WTC11 (cell line): Measurements from ENCODE around the gene ASIC1. TPM values are rescaled to one million over a fixed set of nuclear protein-coding genes. Genes with fewer than 3 reads are reported as not detected.

Experiments
- ATAC-seq: fragments of 200-7000 bp; cut with Tn5 transposase; 2 replicates; pipeline ENCODE4 v1.10.0; 2021; ENCODE audit warnings: mild to moderate bottlenecking, moderate library complexity
- CTCF ChIA-PET: fragments of 300-600 bp; sonication (Branson Sonifier 250); formaldehyde crosslinking; loops from one replicate; lab custom pipeline; 2021; ENCODE audit warnings: antibody characterized with exemption; lab: Charles Lee
- POLR2A ChIA-PET: fragments of 350-600 bp; sonication (Branson Sonifier 250); formaldehyde crosslinking; loops from one replicate; lab custom pipeline; 2021; ENCODE audit warnings: antibody characterized with exemption; lab: Charles Lee
- DNase-seq: peaks from one replicate; pipeline ENCODE4 v3.0.0; 2021; ENCODE audit warnings: low spot score
- H3K27ac Mint-ChIP-seq: 2 replicates; pipeline ENCODE4 v1.8.0; 2021; ENCODE audit warnings: mixed read lengths
- H3K27me3 Mint-ChIP-seq: 2 replicates; pipeline ENCODE4 v1.8.0; 2021; ENCODE audit warnings: low read depth, mild to moderate bottlenecking, moderate library complexity, mixed read lengths
- H3K36me3 Mint-ChIP-seq: 2 replicates; pipeline ENCODE4 v1.8.0; 2021; ENCODE audit warnings: mixed read lengths
- H3K4me1 Mint-ChIP-seq: 2 replicates; pipeline ENCODE4 v1.8.0; 2022; ENCODE audit warnings: mixed read lengths
- H3K4me3 Mint-ChIP-seq: 2 replicates; pipeline ENCODE4 v1.8.0; 2021; ENCODE audit warnings: mild to moderate bottlenecking, moderate library complexity, mixed read lengths
- H3K9me3 Mint-ChIP-seq: 2 replicates; pipeline ENCODE4 v1.8.0; 2021; ENCODE audit warnings: mixed read lengths
- ARID4B ChIP-seq: sonication (generic); formaldehyde crosslinking; IDR thresholded peaks from 2 replicates; pipeline ENCODE4 v1.8.0; 2023; ENCODE audit warnings: missing genetic modification reagents, mild to moderate bottlenecking, borderline replicate concordance
- ATF2 ChIP-seq: sonication (generic); formaldehyde crosslinking; IDR thresholded peaks from 2 replicates; pipeline ENCODE4 v1.8.1; 2022; ENCODE audit warnings: low read depth, missing genetic modification reagents, borderline replicate concordance
- ATF3 ChIP-seq: sonication (generic); formaldehyde crosslinking; conservative IDR thresholded peaks from 2 replicates; pipeline ENCODE4 v1.8.1; 2022; ENCODE audit warnings: mild to moderate bottlenecking, missing genetic modification reagents
- CBFB ChIP-seq: sonication (generic); formaldehyde crosslinking; IDR thresholded peaks from 2 replicates; pipeline ENCODE4 v1.8.1; 2022; ENCODE audit warnings: mild to moderate bottlenecking, low read depth, missing genetic modification reagents
- CREB1 ChIP-seq: sonication (generic); formaldehyde crosslinking; IDR thresholded peaks from 2 replicates; pipeline ENCODE4 v1.8.0; 2023; ENCODE audit warnings: mild to moderate bottlenecking, missing genetic modification reagents
- CTCF ChIP-seq: fragments of 200-600 bp; IDR thresholded peaks from 2 replicates; pipeline ENCODE4 v1.8.0; 2022; ENCODE audit warnings: antibody characterized with exemption
- E2F5 ChIP-seq: sonication (generic); formaldehyde crosslinking; IDR thresholded peaks from 2 replicates; pipeline ENCODE4 v1.8.1; 2022; ENCODE audit warnings: mild to moderate bottlenecking, moderate library complexity, missing genetic modification reagents
- ETV6 ChIP-seq: sonication (generic); formaldehyde crosslinking; IDR thresholded peaks from 2 replicates; pipeline ENCODE4 v1.8.1; 2022; ENCODE audit warnings: mild to moderate bottlenecking, missing genetic modification reagents
- FOXJ3 ChIP-seq: sonication (generic); formaldehyde crosslinking; IDR thresholded peaks from 2 replicates; pipeline ENCODE4 v1.9.0; 2021; ENCODE audit warnings: missing genetic modification reagents, mild to moderate bottlenecking, borderline replicate concordance
- GABPB1 ChIP-seq: sonication (generic); formaldehyde crosslinking; IDR thresholded peaks from 2 replicates; pipeline ENCODE4 v1.8.1; 2023; ENCODE audit warnings: mild to moderate bottlenecking, missing genetic modification reagents
- GRHL2 ChIP-seq: fragments of 250-450 bp; sonication (Bioruptor Pico); IDR thresholded peaks from 2 replicates; pipeline ENCODE4 v1.8.0; 2022; ENCODE audit warnings: mild to moderate bottlenecking, moderate library complexity; ENCODE audit not compliant: insufficient replicate concordance, severe bottlenecking
- KAT7 ChIP-seq: sonication (generic); formaldehyde crosslinking; IDR thresholded peaks from 2 replicates; pipeline ENCODE4 v1.8.1; 2023; ENCODE audit warnings: missing genetic modification reagents, mild to moderate bottlenecking, borderline replicate concordance
- MAX ChIP-seq: sonication (generic); formaldehyde crosslinking; IDR thresholded peaks from 2 replicates; pipeline ENCODE4 v1.8.0; 2022; ENCODE audit warnings: mild to moderate bottlenecking, missing genetic modification reagents
- MLX ChIP-seq: sonication (generic); formaldehyde crosslinking; IDR thresholded peaks from 2 replicates; pipeline ENCODE4 v1.8.1; 2023; ENCODE audit warnings: mild to moderate bottlenecking, missing genetic modification reagents, moderate library complexity
- PREB ChIP-seq: sonication (generic); formaldehyde crosslinking; IDR thresholded peaks from 2 replicates; pipeline ENCODE4 v1.8.1; 2022; ENCODE audit warnings: mild to moderate bottlenecking, missing genetic modification reagents, moderate library complexity, borderline replicate concordance
- PRRX2 ChIP-seq: fragments of 250-450 bp; sonication (Bioruptor Pico); IDR thresholded peaks from 2 replicates; pipeline ENCODE4 v1.8.0; 2021; ENCODE audit warnings: mild to moderate bottlenecking
- ZNF219 ChIP-seq: sonication (generic); formaldehyde crosslinking; IDR thresholded peaks from 2 replicates; pipeline ENCODE4 v1.8.0; 2023; ENCODE audit warnings: missing genetic modification reagents, mild to moderate bottlenecking, borderline replicate concordance
- ZNF263 ChIP-seq: sonication (generic); formaldehyde crosslinking; IDR thresholded peaks from 2 replicates; pipeline ENCODE4 v1.8.1; 2022; ENCODE audit warnings: low read depth, mild to moderate bottlenecking, moderate library complexity, missing genetic modification reagents
- ZNF317 ChIP-seq: sonication (generic); formaldehyde crosslinking; IDR thresholded peaks from 2 replicates; pipeline ENCODE4 v1.8.1; 2023; ENCODE audit warnings: low read depth, mild to moderate bottlenecking, moderate library complexity, missing genetic modification reagents, borderline replicate concordance
- total RNA-seq: library from RNA; stranded (reverse); gene quantifications from 3 replicates; pipeline ENCODE4 v1.2.3, GENCODE V29; 2021

Gene ASIC1
- total RNA-seq, 1 experiment from 2014 or later, result 4.9 TPM

GRCh38 chr12:50110127-50110761 is 52.8 kb downstream of the ASIC1 start:
- peak overlapping the region; percentile 27; the same call in 1 of the 2 replicates for H3K4me3 Mint-ChIP-seq
- TF ChIP-seq GRHL2 (CRISPR knock-in tag) (no peak), GABPB1 (peak; percentile 40; the same call in 1 of the 2 replicates), ZNF317 (CRISPR knock-in tag) (no peak), ATF3 (CRISPR knock-in tag) (no peak), PREB (CRISPR knock-in tag) (0 out of 2 replicates have a peak, but pooled peaks have one; percentile 53), PRRX2 (CRISPR knock-in tag) (no peak)
- H3K27ac Mint-ChIP-seq, result peak overlapping the region; percentile 89
- H3K9me3 Mint-ChIP-seq, result no peaks in the 10 kb centered on the region
- ChIA-PET CTCF (interaction anchor here (0.5 to 4.8 kb wide), 30 partner anchors 8 to 1154 kb away, joined by 3 to 165 read pairs (median 10); partner anchors contain the start of genes CERS5, GPD1, LIMA1 and SMARCD1), POLR2A (interaction anchor here (1.5 to 4.2 kb wide), 4 partner anchors 9 to 57 kb away, joined by 3 to 50 read pairs (median 13); partner anchors contain the start of genes CERS5 and SMARCD1)
- H3K36me3 Mint-ChIP-seq, result no peaks in the 10 kb centered on the region
- no peak for ATAC-seq
- no peaks in the 10 kb centered on the region for H3K27me3 Mint-ChIP-seq
- no peak for DNase-seq
- peaks cover 19% of the 10 kb centered on the region for H3K4me1 Mint-ChIP-seq

- ATAC-seq, result no peak
- peak overlapping the region; percentile 89 for H3K27ac Mint-ChIP-seq
- DNase-seq, result peak; percentile 53
- H3K4me1 Mint-ChIP-seq, result peaks cover 19% of the 10 kb centered on the region
- ChIA-PET CTCF (interaction anchor here (0.6 to 4.8 kb wide), 43 partner anchors 9 to 847 kb away, joined by 3 to 165 read pairs (median 7); partner anchors contain the start of genes CERS5, GPD1, LIMA1 and SMARCD1), POLR2A (interaction anchor here (1.5 to 4.2 kb wide), 5 partner anchors 10 to 173 kb away, joined by 3 to 50 read pairs (median 12); partner anchors contain the start of genes CERS5, LIMA1 and SMARCD1)
- H3K9me3 Mint-ChIP-seq, result no peaks in the 10 kb centered on the region
- H3K4me3 Mint-ChIP-seq, result peak overlapping the region; percentile 76
- no peaks in the 10 kb centered on the region for H3K27me3 Mint-ChIP-seq
- H3K36me3 Mint-ChIP-seq, result no peaks in the 10 kb centered on the region
- TF ChIP-seq E2F5 (CRISPR knock-in tag) (no peak), MAX (CRISPR knock-in tag) (no peak), KAT7 (CRISPR knock-in tag) (no peak), ZNF263 (CRISPR knock-in tag) (no peak), CTCF (no peak), ARID4B (CRISPR knock-in tag) (no peak), FOXJ3 (CRISPR knock-in tag) (no peak), CBFB (CRISPR knock-in tag) (no peak), ETV6 (no peak), ATF2 (CRISPR knock-in tag) (no peak), MLX (CRISPR knock-in tag) (no peak), CREB1 (no peak), ZNF219 (no peak)
Measured at GRCh38 chr12:50110762-50111351, 53.5 kb downstream of the ASIC1 start.
